AG09319 (cell line): Measurements from ENCODE around the gene LKAAEAR1.
"Not testable (repeated sequence)": the region's sequence is repeated elsewhere in the genome, so short reads cannot be mapped to it uniquely, and the experiment has no call there.

Source experiments
- DNase-seq: peaks from one replicate; pipeline ENCODE4 v3.0.0-alpha.2; 2010; ENCODE audit warnings: low read depth; ENCODE audit errors: extremely low read depth
- TF ChIP-seq, protein P1 (sequence below): IDR thresholded peaks from 2 replicates; pipeline ENCODE4 v1.5.1; 2011; ENCODE audit warnings: low read depth, mild to moderate bottlenecking, inconsistent platforms, low read length, moderate library complexity

Gene LKAAEAR1

DNA sequence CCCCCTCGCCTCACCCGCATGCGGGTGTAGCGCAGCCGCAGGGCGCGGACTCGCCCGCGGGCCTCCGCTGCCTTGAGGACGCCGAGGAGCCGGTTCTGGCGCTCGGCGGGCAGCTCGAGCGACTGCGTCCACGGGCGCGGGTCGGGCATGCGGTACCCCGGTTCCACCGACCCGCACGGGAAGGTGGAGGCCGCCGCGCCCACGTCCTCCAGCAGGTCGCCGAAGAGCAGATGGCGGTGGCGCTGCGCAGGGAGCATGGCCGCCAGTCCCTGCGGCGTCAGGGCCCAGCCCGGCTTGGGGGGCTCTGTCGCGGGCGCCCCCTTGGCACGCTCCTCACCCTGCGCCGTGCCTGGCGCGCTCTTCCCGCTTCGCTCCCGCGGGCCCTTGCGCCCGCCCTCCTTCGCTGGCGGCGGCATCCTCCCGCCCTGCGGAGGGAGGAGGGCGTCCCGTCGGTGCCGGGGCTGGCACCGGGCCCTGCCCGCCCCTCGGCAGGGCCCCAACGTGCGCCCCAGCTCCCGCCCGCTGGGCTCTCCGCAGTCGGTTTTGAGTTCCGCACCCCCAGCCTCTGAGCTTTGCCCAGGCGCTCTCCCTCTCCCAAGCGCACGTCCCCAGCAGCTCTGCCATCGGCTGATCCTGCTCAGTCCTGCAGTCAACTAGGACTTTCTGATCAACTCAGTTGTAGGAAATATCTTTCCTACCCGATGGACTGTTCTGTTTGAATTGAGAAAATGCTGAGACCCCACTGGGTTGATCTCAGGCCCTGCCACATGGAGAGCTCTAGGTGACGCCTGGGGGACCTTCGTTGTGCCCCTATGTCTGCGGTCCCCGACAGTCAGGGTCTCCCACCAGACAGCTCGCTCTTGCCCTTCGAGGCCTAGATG, at the start of gene LKAAEAR1:
Gene LKAAEAR1 (minus strand): TSS at position 595 of the 881 bp plus-strand sequence. CDS start 179 bp downstream, at position 416.
- TF ChIP-seq, protein P1, sequence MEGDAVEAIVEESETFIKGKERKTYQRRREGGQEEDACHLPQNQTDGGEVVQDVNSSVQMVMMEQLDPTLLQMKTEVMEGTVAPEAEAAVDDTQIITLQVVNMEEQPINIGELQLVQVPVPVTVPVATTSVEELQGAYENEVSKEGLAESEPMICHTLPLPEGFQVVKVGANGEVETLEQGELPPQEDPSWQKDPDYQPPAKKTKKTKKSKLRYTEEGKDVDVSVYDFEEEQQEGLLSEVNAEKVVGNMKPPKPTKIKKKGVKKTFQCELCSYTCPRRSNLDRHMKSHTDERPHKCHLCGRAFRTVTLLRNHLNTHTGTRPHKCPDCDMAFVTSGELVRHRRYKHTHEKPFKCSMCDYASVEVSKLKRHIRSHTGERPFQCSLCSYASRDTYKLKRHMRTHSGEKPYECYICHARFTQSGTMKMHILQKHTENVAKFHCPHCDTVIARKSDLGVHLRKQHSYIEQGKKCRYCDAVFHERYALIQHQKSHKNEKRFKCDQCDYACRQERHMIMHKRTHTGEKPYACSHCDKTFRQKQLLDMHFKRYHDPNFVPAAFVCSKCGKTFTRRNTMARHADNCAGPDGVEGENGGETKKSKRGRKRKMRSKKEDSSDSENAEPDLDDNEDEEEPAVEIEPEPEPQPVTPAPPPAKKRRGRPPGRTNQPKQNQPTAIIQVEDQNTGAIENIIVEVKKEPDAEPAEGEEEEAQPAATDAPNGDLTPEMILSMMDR: no peak
- DNase-seq: no peak

- DNase-seq: no peak
- TF ChIP-seq, protein P1: no peak; the same call in 1 of the 2 replicates
Measured at GRCh38 chr20:64131406-64131805, 47.2 kb upstream of the LKAAEAR1 start.

GRCh38 chr20:64130876-64131275, 46.7 kb upstream of the LKAAEAR1 start:
- no peak for DNase-seq
- TF ChIP-seq, protein P1: no peak

- DNase-seq: no peak
- TF ChIP-seq, protein P1: no peak
Measured at GRCh38 chr20:64130271-64130670, 46.1 kb upstream of the LKAAEAR1 start.

- TF ChIP-seq, protein P1: no peak
Measured at GRCh38 chr20:64129146-64129782, 45.1 kb upstream of the LKAAEAR1 start.

DNA sequence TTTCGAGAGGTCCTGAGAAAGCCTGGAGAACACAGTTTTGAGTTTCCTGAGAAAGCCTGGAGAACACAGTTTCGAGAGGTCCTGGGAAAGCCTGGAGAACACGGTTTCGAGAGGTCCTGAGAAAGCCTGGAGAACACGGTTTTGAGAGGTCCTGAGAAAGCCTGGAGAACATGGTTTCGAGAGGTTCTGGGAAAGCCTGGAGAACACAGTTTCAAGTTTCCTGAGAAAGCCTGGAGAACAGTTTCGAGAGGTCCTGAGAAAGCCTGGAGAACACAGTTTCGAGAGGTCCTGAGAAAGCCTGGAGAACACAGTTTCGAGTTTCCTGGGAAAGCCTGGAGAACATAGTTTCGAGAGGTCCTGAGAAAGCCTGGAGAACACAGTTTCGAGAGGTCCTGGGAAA, 39.3 kb upstream of the LKAAEAR1 start:
- DNase-seq: not testable (repeated sequence)

More at GRCh38 chr20:64129146-64129782, 45.1 kb upstream of the LKAAEAR1 start:
- DNase-seq: no peak

- not testable (repeated sequence) for DNase-seq
Measured at GRCh38 chr20:64122927-64123326, 38.7 kb upstream of the LKAAEAR1 start.

DNA sequence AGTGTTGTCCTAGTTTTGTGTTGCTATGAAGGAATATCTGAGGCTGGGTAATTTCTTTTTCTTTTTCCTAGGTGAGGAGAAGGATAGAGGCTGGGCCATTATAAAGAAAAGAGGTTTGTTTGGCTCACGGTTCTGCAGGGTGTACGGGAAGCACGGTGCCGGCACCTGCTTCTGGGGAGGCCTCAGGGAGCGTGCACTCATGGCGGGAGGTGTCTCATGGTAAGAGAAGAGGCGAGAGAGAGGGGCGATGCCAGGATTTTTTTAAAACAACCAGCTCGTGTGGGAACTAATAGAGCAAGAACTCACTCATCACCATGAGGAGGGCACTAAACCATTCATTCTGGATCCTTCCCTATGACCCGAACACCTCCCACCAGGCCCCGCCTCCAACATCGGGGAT, 37.4 kb upstream of the LKAAEAR1 start:
- no peak for DNase-seq
- TF ChIP-seq, protein P1: no peak
